ENCODE results near the gene POGZ.

The POGZ gene

DNA sequence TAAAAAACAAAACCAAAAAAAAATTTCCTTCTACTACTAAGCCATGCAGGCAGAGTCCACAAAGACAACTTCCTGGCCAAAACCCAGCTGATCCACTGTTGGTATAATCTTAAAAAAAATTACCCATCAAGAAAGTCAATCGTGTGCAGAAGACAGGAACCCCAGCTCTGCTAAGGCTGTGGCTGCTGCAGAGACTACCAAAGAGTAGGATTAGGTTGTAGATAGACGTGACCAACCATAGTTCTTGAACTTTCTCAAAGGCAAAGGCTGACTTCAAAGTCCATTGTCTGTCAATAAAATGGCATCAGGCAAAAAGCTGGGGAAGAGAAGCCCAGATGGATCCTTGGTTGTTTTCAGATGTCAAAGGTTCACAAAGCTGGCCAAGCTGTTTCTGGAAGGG, 56.5 kb downstream of the POGZ start:
- H3K27ac ChIP-seq (ENCODE audit: low read length) = no peak overlapping the region
- no peak overlapping the region for H3K4me3 ChIP-seq (ENCODE audit: low read depth in 1 of 2, low read length in 2 of 2)
- TF ChIP-seq CTCF (IDR thresholded peaks at IDR 0.05; ENCODE audit: borderline replicate concordance, extremely low read depth, low read length, poor library complexity, severe bottlenecking) = no peak
- no peak for TF ChIP-seq EZH2 (IDR thresholded peaks at IDR 0.05; ENCODE audit: borderline replicate concordance, low read depth, low read length, severe bottlenecking)
- H4K20me1 ChIP-seq (ENCODE audit: insufficient read depth, low read length) = peaks cover 35% of the 10 kb centered on the region
- ATAC-seq (ENCODE audit: insufficient read depth, low read depth) (no peak), DNase-seq (no peak)
- H2AFZ ChIP-seq (ENCODE audit: low read depth, low read length) = no peak overlapping the region
- peaks cover 28% of the 10 kb centered on the region for H3K4me1 ChIP-seq (ENCODE audit: insufficient read depth, low read length)
- no peak overlapping the region for H3K9ac ChIP-seq (ENCODE audit: low read depth, low read length)
- H3K4me2 ChIP-seq (ENCODE audit: insufficient read depth, low read length) = no peak overlapping the region
- peaks cover 42% of the 10 kb centered on the region for H3K79me2 ChIP-seq (ENCODE audit: insufficient read depth, low read length)
- peaks cover 80% of the 10 kb centered on the region for H3K36me3 ChIP-seq (ENCODE audit: insufficient read depth, low read length)
- no peaks in the 10 kb centered on the region for H3K27me3 ChIP-seq (ENCODE audit: insufficient read depth, low read length, poor library complexity)
- no peaks in the 10 kb centered on the region for H3K9me3 ChIP-seq (ENCODE audit: insufficient read depth, low read length, severe bottlenecking)

GRCh38 chr1:151401860-151402259, 57.4 kb downstream of the POGZ start:
- TF ChIP-seq EZH2 (IDR thresholded peaks at IDR 0.05; ENCODE audit: borderline replicate concordance, low read depth, low read length, severe bottlenecking) (no peak), CTCF (IDR thresholded peaks at IDR 0.05; ENCODE audit: borderline replicate concordance, extremely low read depth, low read length, poor library complexity, severe bottlenecking) (no peak)
- H3K36me3 ChIP-seq (ENCODE audit: insufficient read depth, low read length) = peaks cover 71% of the 10 kb centered on the region

GRCh38 chr1:151401125-151401788, 58.0 kb downstream of the POGZ start:
- peak overlapping the region in 1 of 2 experiments; percentile 100; a peak in 1 of 4 replicates for H3K4me3 ChIP-seq (ENCODE audit: low read depth in 1 of 2, low read length in 2 of 2)
- H3K27ac ChIP-seq (ENCODE audit: low read length) = no peak overlapping the region
- ATAC-seq (ENCODE audit: insufficient read depth, low read depth) (no peak), DNase-seq (no peak)
- peaks cover 42% of the 10 kb centered on the region for H3K79me2 ChIP-seq (ENCODE audit: insufficient read depth, low read length)
- peaks cover 28% of the 10 kb centered on the region for H3K4me1 ChIP-seq (ENCODE audit: insufficient read depth, low read length)
- H3K36me3 ChIP-seq (ENCODE audit: insufficient read depth, low read length) = peaks cover 65% of the 10 kb centered on the region
- H4K20me1 ChIP-seq (ENCODE audit: insufficient read depth, low read length) = peaks cover 35% of the 10 kb centered on the region
- no peaks in the 10 kb centered on the region for H3K9me3 ChIP-seq (ENCODE audit: insufficient read depth, low read length, severe bottlenecking)
- H3K27me3 ChIP-seq (ENCODE audit: insufficient read depth, low read length, poor library complexity) = no peaks in the 10 kb centered on the region
- no peak overlapping the region for H2AFZ ChIP-seq (ENCODE audit: low read depth, low read length)
- peak overlapping the region; percentile 86; the same call in 1 of the 2 replicates for H3K9ac ChIP-seq (ENCODE audit: low read depth, low read length)
- no peak for TF ChIP-seq CTCF (IDR thresholded peaks at IDR 0.05; ENCODE audit: borderline replicate concordance, extremely low read depth, low read length, poor library complexity, severe bottlenecking)
- no peak for TF ChIP-seq EZH2 (IDR thresholded peaks at IDR 0.05; ENCODE audit: borderline replicate concordance, low read depth, low read length, severe bottlenecking)
- peak overlapping the region; percentile 95 for H3K4me2 ChIP-seq (ENCODE audit: insufficient read depth, low read length)

More at GRCh38 chr1:151401860-151402259, 57.4 kb downstream of the POGZ start:
- no peak for ATAC-seq (ENCODE audit: insufficient read depth, low read depth)
- peaks cover 42% of the 10 kb centered on the region for H3K79me2 ChIP-seq (ENCODE audit: insufficient read depth, low read length)
- no peak overlapping the region for H2AFZ ChIP-seq (ENCODE audit: low read depth, low read length)
- no peak overlapping the region for H3K4me3 ChIP-seq (ENCODE audit: low read depth in 1 of 2, low read length in 2 of 2)
- H3K9ac ChIP-seq (ENCODE audit: low read depth, low read length) = no peak overlapping the region
- no peaks in the 10 kb centered on the region for H3K9me3 ChIP-seq (ENCODE audit: insufficient read depth, low read length, severe bottlenecking)
- no peak overlapping the region for H3K27ac ChIP-seq (ENCODE audit: low read length)
- H3K27me3 ChIP-seq (ENCODE audit: insufficient read depth, low read length, poor library complexity) = no peaks in the 10 kb centered on the region
- H4K20me1 ChIP-seq (ENCODE audit: insufficient read depth, low read length) = peaks cover 35% of the 10 kb centered on the region
- H3K4me2 ChIP-seq (ENCODE audit: insufficient read depth, low read length) = 0 out of 2 replicates have a peak overlapping the region, but pooled peaks have one; percentile 95
- no peak for DNase-seq
- H3K4me1 ChIP-seq (ENCODE audit: insufficient read depth, low read length) = peaks cover 28% of the 10 kb centered on the region

All from DND-41 (cell line).